ENCODE data around the gene ROGDI.

DNA sequence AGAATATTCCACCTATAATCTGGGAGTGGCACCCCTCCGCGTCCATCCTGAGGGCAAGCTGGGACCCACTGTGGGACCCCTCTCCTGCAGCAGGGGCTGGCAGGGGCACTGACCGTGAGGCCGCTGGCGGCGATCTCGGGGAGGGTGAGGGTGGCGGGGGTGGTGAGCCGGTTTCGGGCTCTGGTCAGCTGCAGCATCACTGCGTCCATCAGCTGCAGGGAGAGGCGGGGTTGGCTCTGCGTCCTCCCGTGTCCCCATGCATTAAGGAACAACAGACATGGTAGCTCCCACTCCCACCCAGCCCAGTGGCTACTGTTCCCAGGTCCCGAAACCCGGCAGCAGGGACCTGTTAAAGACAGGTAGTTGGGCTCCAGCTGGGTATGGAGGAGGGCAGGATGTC lies 4.0 kb downstream of the ROGDI start:
- TF ChIP-seq, protein P1, sequence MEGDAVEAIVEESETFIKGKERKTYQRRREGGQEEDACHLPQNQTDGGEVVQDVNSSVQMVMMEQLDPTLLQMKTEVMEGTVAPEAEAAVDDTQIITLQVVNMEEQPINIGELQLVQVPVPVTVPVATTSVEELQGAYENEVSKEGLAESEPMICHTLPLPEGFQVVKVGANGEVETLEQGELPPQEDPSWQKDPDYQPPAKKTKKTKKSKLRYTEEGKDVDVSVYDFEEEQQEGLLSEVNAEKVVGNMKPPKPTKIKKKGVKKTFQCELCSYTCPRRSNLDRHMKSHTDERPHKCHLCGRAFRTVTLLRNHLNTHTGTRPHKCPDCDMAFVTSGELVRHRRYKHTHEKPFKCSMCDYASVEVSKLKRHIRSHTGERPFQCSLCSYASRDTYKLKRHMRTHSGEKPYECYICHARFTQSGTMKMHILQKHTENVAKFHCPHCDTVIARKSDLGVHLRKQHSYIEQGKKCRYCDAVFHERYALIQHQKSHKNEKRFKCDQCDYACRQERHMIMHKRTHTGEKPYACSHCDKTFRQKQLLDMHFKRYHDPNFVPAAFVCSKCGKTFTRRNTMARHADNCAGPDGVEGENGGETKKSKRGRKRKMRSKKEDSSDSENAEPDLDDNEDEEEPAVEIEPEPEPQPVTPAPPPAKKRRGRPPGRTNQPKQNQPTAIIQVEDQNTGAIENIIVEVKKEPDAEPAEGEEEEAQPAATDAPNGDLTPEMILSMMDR (IDR thresholded peaks at IDR 0.05; ENCODE audit: poor library complexity): no peak
- no peak for TF ChIP-seq EZH2 (IDR thresholded peaks at IDR 0.05; ENCODE audit: borderline replicate concordance)

Measured in hepatocyte (in vitro differentiated cells).